Measurements from ENCODE around the gene FIBP.

The FIBP gene

DNA sequence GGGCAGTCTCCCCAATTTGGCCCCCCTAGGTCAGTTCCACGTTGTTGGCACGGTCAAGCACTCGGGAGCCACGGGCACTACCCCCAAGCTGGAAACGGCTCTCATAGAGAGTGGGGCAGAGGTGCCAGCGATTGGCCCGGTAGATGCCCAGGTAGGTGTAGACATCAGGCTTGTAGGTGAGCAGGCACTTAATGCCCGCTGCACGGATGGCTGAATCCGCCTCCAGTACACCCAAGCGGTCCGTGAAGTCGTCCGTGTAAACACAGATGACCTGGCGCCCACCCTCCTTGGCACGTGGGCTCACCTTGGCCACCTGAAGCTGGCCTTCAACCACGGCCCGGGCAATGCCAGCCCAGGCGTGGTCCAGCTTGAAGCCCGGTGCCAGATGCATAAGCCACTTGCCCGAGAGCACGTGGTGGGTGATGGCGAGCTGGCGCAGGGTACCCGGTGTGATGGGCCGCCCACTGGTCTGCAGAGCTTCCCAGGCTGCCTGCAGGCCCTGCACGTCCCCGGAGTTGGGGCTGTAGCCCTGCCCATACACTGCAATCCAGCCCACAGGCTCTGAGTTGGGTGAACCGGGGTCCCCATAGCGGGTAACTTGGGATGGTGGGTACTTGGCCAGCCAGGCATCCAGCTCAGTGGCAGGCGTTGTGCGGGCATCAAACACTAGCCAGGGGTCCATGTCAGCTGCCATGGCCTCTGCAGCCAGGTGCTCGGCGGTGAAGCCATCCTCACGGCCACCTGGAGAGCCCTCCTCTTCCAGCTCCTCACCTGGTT, 29.4 kb upstream of the FIBP start:
- TF ChIP-seq, protein P1, sequence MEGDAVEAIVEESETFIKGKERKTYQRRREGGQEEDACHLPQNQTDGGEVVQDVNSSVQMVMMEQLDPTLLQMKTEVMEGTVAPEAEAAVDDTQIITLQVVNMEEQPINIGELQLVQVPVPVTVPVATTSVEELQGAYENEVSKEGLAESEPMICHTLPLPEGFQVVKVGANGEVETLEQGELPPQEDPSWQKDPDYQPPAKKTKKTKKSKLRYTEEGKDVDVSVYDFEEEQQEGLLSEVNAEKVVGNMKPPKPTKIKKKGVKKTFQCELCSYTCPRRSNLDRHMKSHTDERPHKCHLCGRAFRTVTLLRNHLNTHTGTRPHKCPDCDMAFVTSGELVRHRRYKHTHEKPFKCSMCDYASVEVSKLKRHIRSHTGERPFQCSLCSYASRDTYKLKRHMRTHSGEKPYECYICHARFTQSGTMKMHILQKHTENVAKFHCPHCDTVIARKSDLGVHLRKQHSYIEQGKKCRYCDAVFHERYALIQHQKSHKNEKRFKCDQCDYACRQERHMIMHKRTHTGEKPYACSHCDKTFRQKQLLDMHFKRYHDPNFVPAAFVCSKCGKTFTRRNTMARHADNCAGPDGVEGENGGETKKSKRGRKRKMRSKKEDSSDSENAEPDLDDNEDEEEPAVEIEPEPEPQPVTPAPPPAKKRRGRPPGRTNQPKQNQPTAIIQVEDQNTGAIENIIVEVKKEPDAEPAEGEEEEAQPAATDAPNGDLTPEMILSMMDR (conservative IDR thresholded peaks at IDR 0.05; ENCODE audit: low read depth, low read length) = no peak
- no peak overlapping the region for H3K4me3 ChIP-seq (IDR thresholded peaks at IDR 0.05; ENCODE audit: insufficient read depth, low read depth, low read length)
- H3K9ac ChIP-seq = peak overlapping the region; percentile 82; the same call in 1 of the 2 replicates
- H4K20me1 ChIP-seq (ENCODE audit: insufficient read depth) = no peaks in the 10 kb centered on the region
- H2AFZ ChIP-seq (ENCODE audit: low read depth) = no peak overlapping the region
- H3K27ac ChIP-seq = no peak overlapping the region
- H3K4me1 ChIP-seq (ENCODE audit: low read depth, poor library complexity, severe bottlenecking) = peaks cover 27% of the 10 kb centered on the region
- peak overlapping the region; percentile 85 for H3K4me2 ChIP-seq
- H3K79me2 ChIP-seq (ENCODE audit: insufficient read depth, low read depth) = peaks cover 13% of the 10 kb centered on the region; the same call in 1 of the 2 replicates
- H3K27me3 ChIP-seq (ENCODE audit: insufficient read depth, low read depth) = no peaks in the 10 kb centered on the region
- no peaks in the 10 kb centered on the region for H3K36me3 ChIP-seq (ENCODE audit: insufficient read depth)

DNA sequence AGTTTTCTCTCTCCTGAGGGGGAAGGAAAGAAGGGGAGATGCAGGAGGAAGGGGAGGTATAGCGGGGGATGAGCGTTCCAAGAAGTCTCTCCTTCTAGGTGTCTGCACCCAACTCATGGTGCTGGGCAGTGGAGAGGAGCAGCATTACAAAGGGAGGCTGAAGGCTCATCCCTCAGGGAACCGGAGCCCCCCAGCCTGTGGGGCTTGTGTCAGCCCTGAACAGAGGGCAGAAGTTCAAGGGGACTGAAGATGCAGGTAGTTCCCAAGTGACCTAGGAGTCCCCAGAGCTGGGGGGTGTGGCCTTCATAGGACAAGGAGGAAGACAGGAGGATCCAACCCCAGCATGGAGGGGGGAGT, 28.8 kb upstream of the FIBP start:
- H2AFZ ChIP-seq (ENCODE audit: low read depth) = no peak overlapping the region
- H3K36me3 ChIP-seq (ENCODE audit: insufficient read depth) = no peaks in the 10 kb centered on the region
- TF ChIP-seq, protein P1 (conservative IDR thresholded peaks at IDR 0.05; ENCODE audit: low read depth, low read length) = no peak
- peaks cover 29% of the 10 kb centered on the region for H3K4me1 ChIP-seq (ENCODE audit: low read depth, poor library complexity, severe bottlenecking)
- H3K9ac ChIP-seq = no peak overlapping the region
- peaks cover 13% of the 10 kb centered on the region; the same call in 1 of the 2 replicates for H3K79me2 ChIP-seq (ENCODE audit: insufficient read depth, low read depth)
- H3K4me2 ChIP-seq = 0 out of 2 replicates have a peak overlapping the region, but pooled peaks have one; percentile 8
- no peak overlapping the region for H3K4me3 ChIP-seq (IDR thresholded peaks at IDR 0.05; ENCODE audit: insufficient read depth, low read depth, low read length)
- no peaks in the 10 kb centered on the region for H3K27me3 ChIP-seq (ENCODE audit: insufficient read depth, low read depth)
- no peak overlapping the region for H3K27ac ChIP-seq
- H4K20me1 ChIP-seq (ENCODE audit: insufficient read depth) = no peaks in the 10 kb centered on the region

DNA sequence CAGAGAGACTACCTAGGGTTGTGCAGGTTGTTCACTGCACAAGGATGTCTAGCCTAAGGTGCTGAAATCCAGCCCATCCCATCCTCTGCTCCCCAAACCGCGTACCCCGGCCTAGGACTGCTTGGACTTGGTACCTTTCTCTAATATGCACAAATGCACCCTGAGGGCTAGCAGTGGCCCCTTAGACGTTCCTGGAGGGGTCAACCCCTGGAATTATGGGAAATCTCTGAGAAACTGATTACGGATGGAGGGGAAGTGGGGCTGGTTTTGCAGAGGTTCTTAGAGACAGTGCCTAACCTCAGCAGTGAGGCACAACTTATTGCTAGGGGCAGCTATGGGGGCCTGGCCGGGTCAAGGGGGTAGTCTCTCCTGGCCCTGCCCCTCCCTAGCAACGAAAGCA, 28.1 kb upstream of the FIBP start:
- Histone ChIP-seq H4K20me1 (ENCODE audit: insufficient read depth) (no peaks in the 10 kb centered on the region), H3K4me3 (IDR thresholded peaks at IDR 0.05; ENCODE audit: insufficient read depth, low read depth, low read length) (no peak overlapping the region), H3K4me1 (ENCODE audit: low read depth, poor library complexity, severe bottlenecking) (peaks cover 35% of the 10 kb centered on the region), H3K9ac (no peak overlapping the region), H3K36me3 (ENCODE audit: insufficient read depth) (no peaks in the 10 kb centered on the region), H3K27ac (no peak overlapping the region), H3K27me3 (ENCODE audit: insufficient read depth, low read depth) (no peaks in the 10 kb centered on the region), H3K4me2 (no peak overlapping the region), H3K79me2 (ENCODE audit: insufficient read depth, low read depth) (peaks cover 13% of the 10 kb centered on the region; the same call in 1 of the 2 replicates), H2AFZ (ENCODE audit: low read depth) (no peak overlapping the region)
- TF ChIP-seq, protein P1 (conservative IDR thresholded peaks at IDR 0.05; ENCODE audit: low read depth, low read length) = no peak

DNA sequence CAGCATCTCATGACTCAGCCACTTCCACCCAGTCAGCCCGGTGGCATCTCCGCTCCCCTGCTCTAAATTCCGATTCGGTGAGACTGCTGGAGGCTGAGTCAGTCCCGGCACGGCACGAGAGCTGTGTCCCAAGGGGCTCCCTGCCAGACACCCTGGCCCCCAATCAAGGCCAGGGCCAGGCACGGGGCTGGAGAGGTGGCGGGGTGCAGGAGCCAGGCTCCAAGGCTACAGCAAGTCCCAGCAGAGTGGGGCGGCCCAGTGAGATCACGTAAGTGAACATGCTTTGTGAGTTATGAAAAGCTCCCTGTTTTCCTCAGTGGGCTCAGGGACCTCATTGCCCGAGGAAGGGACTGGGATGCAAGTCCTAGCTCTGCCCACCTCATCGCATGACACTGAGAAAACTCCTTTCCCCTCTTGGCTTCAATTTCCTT, 27.6 kb upstream of the FIBP start:
- Histone ChIP-seq H3K4me1 (ENCODE audit: low read depth, poor library complexity, severe bottlenecking) (peaks cover 33% of the 10 kb centered on the region), H3K4me3 (IDR thresholded peaks at IDR 0.05; ENCODE audit: insufficient read depth, low read depth, low read length) (no peak overlapping the region), H3K27me3 (ENCODE audit: insufficient read depth, low read depth) (no peaks in the 10 kb centered on the region), H3K27ac (no peak overlapping the region), H3K36me3 (ENCODE audit: insufficient read depth) (no peaks in the 10 kb centered on the region), H3K4me2 (no peak overlapping the region), H3K9ac (no peak overlapping the region), H3K79me2 (ENCODE audit: insufficient read depth, low read depth) (peaks cover 13% of the 10 kb centered on the region; the same call in 1 of the 2 replicates), H4K20me1 (ENCODE audit: insufficient read depth) (no peaks in the 10 kb centered on the region), H2AFZ (ENCODE audit: low read depth) (no peak overlapping the region)
- TF ChIP-seq, protein P1 (conservative IDR thresholded peaks at IDR 0.05; ENCODE audit: low read depth, low read length) = no peak

Data from KMS-11 (cell line).